Measurements from ENCODE around the gene SLC27A3.
"Not testable (repeated sequence)": the region's sequence is repeated elsewhere in the genome, so short reads cannot be mapped to it uniquely, and the experiment has no call there.

SLC27A3 gene

DNA sequence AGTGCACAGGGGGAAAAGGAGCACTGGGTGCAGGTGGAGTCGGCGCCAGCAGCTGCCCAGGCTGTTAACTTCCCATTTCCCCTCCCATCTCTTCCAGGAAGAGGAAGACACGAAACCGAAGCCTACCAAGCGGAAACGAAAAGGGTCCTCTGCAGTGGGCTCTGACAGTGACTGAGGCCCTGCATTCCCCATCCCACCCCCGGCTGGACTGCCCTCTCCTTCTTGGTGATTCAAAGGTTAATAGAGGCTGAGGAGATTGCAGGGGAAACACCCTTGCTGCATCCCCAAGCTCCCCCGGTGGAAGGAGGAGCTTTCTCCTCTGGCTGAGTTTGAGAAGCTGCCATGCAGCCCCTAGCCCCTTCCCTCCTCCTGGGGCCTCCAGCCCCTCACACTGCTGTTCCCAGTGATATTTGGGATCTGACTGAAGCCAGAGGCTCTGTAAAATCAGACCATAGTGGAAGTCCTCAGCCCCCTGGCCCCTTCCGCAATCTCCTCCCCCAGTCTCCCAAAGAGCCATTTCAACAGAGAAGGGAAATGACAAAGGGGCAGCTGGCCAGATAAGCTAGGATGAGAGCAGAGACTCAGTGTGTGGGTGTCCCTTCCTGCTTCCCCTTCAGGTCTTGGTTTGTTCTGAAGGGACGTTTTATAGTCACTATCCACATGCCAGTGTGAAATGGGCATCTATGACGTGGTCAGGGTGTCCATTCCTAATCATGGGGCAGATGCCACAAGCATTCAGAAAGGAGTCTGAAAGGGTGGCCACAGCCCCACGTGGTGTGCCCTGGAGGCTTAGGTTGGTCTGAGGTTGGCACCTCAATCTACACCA is 1.9 kb upstream of the SLC27A3 start:
- Mint-ChIP-seq H3K27ac (peak overlapping the region; percentile 85), H3K4me1 (peaks cover 52% of the 10 kb centered on the region), H3K4me3 (no peak overlapping the region), H3K27me3 (no peaks in the 10 kb centered on the region), H3K9me3 (no peaks in the 10 kb centered on the region), H3K36me3 (peaks cover 41% of the 10 kb centered on the region)
- ATAC-seq: no peak

DNA sequence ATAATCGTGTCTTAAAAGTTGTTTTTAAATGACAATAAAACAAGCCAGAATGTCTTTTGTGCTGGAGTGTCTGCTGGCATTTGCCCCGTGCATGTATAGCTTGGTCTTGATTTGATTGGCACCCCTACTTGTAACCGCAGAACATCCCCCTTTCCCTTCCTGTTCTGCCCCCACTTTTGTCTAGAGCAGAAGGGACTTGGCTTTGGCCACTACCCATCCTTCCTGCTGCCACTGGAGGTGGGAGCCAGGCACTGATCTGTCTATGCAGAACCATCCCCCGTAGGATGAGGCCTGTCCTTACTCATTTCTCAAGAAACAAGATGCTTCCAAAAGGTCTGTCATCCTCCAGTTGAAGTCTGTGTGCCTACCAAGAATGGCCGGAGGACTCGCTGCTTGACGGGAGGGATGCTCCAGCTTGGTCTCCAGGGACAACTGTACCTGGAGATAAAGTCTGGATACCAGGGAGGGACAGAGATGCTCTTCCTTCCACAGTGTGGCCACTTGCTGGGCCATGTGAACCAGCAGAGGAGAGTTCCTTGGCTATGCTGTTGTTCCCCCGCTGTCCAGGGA is 1.1 kb upstream of the SLC27A3 start:
- Mint-ChIP-seq H3K4me3 (no peak overlapping the region), H3K36me3 (peaks cover 32% of the 10 kb centered on the region), H3K27ac (peak overlapping the region; percentile 85), H3K9me3 (no peaks in the 10 kb centered on the region), H3K4me1 (peaks cover 52% of the 10 kb centered on the region), H3K27me3 (no peaks in the 10 kb centered on the region)
- no peak for ATAC-seq

DNA sequence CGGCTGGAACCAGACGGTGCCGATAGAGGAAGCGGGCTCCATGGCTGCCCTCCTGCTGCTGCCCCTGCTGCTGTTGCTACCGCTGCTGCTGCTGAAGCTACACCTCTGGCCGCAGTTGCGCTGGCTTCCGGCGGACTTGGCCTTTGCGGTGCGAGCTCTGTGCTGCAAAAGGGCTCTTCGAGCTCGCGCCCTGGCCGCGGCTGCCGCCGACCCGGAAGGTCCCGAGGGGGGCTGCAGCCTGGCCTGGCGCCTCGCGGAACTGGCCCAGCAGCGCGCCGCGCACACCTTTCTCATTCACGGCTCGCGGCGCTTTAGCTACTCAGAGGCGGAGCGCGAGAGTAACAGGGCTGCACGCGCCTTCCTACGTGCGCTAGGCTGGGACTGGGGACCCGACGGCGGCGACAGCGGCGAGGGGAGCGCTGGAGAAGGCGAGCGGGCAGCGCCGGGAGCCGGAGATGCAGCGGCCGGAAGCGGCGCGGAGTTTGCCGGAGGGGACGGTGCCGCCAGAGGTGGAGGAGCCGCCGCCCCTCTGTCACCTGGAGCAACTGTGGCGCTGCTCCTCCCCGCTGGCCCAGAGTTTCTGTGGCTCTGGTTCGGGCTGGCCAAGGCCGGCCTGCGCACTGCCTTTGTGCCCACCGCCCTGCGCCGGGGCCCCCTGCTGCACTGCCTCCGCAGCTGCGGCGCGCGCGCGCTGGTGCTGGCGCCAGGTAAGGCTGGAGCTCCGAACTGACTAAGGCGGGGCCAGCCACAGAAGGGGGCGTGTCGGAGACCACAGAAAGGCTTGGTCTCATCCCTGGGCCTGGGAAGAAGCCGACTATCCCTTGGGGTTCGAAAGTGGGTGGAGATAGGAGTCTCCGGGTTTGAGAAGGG is 486 bp downstream of the SLC27A3 start:
- H3K9me3 Mint-ChIP-seq: no peaks in the 10 kb centered on the region
- peak overlapping the region; percentile 82 for H3K4me3 Mint-ChIP-seq
- peaks cover 40% of the 10 kb centered on the region for H3K4me1 Mint-ChIP-seq

DNA sequence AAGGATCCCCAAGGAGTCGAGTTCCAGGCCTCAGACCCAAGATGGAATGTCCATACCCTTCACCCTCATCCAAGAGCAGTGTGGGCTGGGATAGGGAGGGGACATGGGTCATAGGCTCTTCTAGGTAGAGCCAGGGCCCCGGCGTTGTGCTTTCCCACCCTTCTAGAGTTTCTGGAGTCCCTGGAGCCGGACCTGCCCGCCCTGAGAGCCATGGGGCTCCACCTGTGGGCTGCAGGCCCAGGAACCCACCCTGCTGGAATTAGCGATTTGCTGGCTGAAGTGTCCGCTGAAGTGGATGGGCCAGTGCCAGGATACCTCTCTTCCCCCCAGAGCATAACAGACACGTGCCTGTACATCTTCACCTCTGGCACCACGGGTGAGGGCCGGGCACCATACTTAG is 1.1 kb downstream of the SLC27A3 start:
- peaks cover 18% of the 10 kb centered on the region for H3K36me3 Mint-ChIP-seq
- H3K9me3 Mint-ChIP-seq: no peaks in the 10 kb centered on the region
- no peaks in the 10 kb centered on the region for H3K27me3 Mint-ChIP-seq
- peaks cover 37% of the 10 kb centered on the region for H3K4me1 Mint-ChIP-seq
- H3K27ac Mint-ChIP-seq: no peak overlapping the region
- no peak for ATAC-seq
- peak overlapping the region; percentile 82 for H3K4me3 Mint-ChIP-seq

More for the DNA sequence above, 486 bp downstream of the SLC27A3 start:
- peak; percentile 79 for ATAC-seq
- Mint-ChIP-seq H3K27ac (peak overlapping the region; percentile 85), H3K36me3 (peaks cover 24% of the 10 kb centered on the region), H3K27me3 (no peaks in the 10 kb centered on the region)

DNA sequence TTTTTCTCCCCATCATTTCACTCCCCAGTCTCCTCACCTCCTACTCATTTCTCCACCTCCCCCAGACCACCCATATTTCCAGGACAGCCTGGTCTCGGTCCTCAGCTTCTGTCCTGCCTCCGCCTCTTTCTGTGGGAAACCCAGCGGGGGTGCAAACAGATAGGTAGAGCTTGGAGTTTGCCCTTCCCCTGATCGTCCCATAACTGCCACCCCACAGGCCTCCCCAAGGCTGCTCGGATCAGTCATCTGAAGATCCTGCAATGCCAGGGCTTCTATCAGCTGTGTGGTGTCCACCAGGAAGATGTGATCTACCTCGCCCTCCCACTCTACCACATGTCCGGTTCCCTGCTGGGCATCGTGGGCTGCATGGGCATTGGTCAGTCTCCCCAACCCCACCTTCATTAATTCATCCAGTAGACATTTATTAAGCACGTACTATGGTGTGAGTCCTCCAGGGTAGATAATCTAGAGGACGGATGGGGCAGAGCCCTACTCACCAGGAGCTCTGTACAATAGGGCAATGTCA is 1.7 kb downstream of the SLC27A3 start:
- H3K9me3 Mint-ChIP-seq: no peaks in the 10 kb centered on the region
- no peak overlapping the region for H3K27ac Mint-ChIP-seq
- peak overlapping the region; percentile 28 for H3K4me3 Mint-ChIP-seq
- H3K36me3 Mint-ChIP-seq: peaks cover 17% of the 10 kb centered on the region
- H3K4me1 Mint-ChIP-seq: peaks cover 37% of the 10 kb centered on the region
- ATAC-seq: no peak
- no peaks in the 10 kb centered on the region for H3K27me3 Mint-ChIP-seq

DNA sequence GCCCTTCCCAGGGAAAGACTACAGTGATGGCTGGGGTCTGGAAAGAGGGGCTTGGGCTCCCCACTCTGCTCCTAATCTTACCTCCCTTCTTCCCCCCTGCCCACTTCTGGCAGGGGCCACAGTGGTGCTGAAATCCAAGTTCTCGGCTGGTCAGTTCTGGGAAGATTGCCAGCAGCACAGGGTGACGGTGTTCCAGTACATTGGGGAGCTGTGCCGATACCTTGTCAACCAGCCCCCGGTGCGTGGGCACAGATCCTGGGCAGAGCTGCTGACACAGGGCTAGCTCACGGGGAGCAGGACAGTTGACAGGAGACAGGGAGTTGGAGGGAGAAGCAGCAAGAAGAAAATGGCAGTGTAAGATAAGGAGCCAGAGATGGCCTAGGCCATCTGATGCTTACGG is 2.4 kb downstream of the SLC27A3 start:
- Mint-ChIP-seq H3K27me3 (no peaks in the 10 kb centered on the region), H3K9me3 (no peaks in the 10 kb centered on the region), H3K36me3 (peaks cover 17% of the 10 kb centered on the region), H3K4me1 (peaks cover 37% of the 10 kb centered on the region), H3K4me3 (no peak overlapping the region), H3K27ac (no peak overlapping the region)
- ATAC-seq: no peak

DNA sequence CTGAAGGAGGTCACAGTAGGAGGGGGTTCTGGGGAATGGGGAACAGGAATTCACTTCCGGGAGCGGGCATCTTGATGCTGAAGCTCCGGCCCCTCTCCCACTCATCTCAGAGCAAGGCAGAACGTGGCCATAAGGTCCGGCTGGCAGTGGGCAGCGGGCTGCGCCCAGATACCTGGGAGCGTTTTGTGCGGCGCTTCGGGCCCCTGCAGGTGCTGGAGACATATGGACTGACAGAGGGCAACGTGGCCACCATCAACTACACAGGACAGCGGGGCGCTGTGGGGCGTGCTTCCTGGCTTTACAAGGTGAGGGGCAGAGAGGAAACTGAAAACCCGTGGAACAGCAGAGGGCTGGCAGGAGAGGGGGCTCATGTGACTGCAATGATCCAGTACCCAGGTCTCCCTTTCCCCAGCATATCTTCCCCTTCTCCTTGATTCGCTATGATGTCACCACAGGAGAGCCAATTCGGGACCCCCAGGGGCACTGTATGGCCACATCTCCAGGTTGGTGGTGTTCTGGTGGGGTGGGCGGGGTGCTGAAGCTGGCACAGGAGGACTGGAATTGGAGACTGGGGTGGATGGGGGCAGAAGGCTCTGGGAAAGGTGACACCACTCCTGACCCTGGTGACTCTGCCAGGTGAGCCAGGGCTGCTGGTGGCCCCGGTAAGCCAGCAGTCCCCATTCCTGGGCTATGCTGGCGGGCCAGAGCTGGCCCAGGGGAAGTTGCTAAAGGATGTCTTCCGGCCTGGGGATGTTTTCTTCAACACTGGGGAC is 3.0 kb downstream of the SLC27A3 start:
- Mint-ChIP-seq H3K36me3 (peaks cover 17% of the 10 kb centered on the region), H3K27me3 (no peaks in the 10 kb centered on the region), H3K9me3 (no peaks in the 10 kb centered on the region), H3K4me3 (no peak overlapping the region), H3K4me1 (peaks cover 42% of the 10 kb centered on the region), H3K27ac (no peak overlapping the region)
- no peak for ATAC-seq

DNA sequence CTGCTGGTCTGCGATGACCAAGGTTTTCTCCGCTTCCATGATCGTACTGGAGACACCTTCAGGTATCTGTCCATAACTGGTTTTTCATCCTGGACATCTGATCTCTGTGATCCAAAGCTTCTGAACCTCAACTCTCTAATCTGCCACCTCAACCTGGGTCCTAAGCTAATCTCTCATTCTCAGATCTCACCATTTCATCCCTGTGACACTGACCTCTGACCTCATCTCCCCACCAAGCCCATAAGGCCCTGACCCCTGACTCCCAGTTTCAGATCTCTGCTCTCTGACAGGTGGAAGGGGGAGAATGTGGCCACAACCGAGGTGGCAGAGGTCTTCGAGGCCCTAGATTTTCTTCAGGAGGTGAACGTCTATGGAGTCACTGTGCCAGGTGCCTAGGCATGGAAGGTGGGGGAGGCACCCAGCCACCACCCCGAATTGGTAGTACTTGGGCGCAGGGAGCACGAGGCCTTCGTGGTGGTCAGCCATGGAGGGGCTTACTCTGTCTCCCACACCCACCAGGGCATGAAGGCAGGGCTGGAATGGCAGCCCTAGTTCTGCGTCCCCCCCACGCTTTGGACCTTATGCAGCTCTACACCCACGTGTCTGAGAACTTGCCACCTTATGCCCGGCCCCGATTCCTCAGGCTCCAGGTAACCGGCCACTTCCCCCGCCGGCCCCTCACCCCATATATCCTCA is 3.8 kb downstream of the SLC27A3 start:
- Mint-ChIP-seq H3K27me3 (no peaks in the 10 kb centered on the region), H3K9me3 (no peaks in the 10 kb centered on the region), H3K4me1 (peaks cover 35% of the 10 kb centered on the region), H3K36me3 (peaks cover 9% of the 10 kb centered on the region), H3K27ac (no peak overlapping the region), H3K4me3 (no peak overlapping the region)
- no peak for ATAC-seq

DNA sequence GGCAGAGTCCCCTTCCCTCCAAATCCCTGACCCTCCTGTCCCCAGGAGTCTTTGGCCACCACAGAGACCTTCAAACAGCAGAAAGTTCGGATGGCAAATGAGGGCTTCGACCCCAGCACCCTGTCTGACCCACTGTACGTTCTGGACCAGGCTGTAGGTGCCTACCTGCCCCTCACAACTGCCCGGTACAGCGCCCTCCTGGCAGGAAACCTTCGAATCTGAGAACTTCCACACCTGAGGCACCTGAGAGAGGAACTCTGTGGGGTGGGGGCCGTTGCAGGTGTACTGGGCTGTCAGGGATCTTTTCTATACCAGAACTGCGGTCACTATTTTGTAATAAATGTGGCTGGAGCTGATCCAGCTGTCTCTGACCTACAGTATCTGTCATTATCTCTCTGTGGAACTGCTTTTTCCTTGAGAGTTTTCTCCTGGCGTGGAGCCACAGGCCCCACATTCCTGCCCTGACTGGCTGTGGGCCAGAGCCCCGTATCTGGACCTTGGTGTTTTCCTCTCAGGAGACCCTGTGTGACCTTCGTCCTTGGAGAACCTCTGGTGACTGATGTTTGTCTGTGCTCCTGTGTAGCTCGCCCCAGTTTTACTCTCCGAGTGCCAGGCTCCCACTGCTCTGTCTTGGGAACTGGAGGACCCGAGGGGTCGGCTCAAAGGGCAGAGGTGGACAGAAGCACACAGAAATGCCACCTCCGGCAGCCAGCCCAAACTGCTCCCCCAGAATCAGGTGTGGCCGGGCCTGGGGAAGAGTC is 4.8 kb downstream of the SLC27A3 start:
- no peak overlapping the region for H3K27ac Mint-ChIP-seq
- H3K4me3 Mint-ChIP-seq: no peak overlapping the region
- no peaks in the 10 kb centered on the region for H3K27me3 Mint-ChIP-seq
- H3K36me3 Mint-ChIP-seq: peaks cover 6% of the 10 kb centered on the region
- H3K9me3 Mint-ChIP-seq: no peaks in the 10 kb centered on the region
- no peak for ATAC-seq
- peaks cover 27% of the 10 kb centered on the region for H3K4me1 Mint-ChIP-seq

DNA sequence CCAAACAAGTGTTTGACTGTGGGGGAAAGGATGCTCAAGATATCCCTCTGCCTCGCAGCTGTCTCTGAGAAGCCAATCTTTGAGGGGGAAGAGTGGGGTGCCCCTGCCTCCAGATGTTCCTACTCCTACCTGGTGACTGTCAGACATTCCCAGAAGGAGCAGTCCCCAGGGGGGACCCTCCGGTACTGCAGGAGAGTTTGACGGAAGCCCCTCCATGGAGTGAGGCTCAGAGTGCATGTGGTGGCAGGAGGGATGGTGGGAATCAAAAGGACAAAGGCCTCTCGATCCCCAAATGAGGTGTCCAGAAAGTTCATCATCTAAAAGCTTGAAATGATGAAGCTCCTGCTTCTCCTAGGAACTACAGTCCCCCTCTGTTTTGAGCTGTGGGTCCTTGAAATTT is 5.3 kb downstream of the SLC27A3 start:
- H3K27me3 Mint-ChIP-seq: no peaks in the 10 kb centered on the region
- peaks cover 6% of the 10 kb centered on the region for H3K36me3 Mint-ChIP-seq
- no peak overlapping the region for H3K4me3 Mint-ChIP-seq
- no peak overlapping the region for H3K27ac Mint-ChIP-seq
- H3K4me1 Mint-ChIP-seq: peaks cover 31% of the 10 kb centered on the region
- ATAC-seq: no peak
- H3K9me3 Mint-ChIP-seq: no peaks in the 10 kb centered on the region

DNA sequence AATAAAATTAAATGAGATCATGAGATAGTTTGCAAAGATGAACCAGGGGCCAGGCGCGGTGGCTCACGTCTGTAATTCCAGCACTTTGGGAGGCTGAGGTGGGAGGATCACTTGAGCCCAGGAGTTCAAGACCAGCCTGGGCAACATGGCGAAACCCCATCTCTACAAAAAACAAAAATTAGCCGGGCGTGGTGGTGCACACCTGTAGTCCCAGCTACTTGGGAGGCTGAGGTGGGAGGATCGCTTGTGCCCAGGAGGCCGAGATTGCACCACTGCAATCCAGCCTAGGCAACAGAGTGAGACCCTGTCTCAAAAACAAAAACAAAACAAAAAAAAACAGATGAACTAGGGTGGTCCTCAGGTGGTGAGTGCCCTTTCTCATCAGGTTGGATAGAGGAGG is 7.4 kb downstream of the SLC27A3 start:
- peak overlapping the region; percentile 97 for H3K4me3 Mint-ChIP-seq
- H3K4me1 Mint-ChIP-seq: peaks cover 19% of the 10 kb centered on the region
- H3K36me3 Mint-ChIP-seq, ATAC-seq, H3K9me3 Mint-ChIP-seq, H3K27me3 Mint-ChIP-seq: not testable (repeated sequence)
- peak overlapping the region; percentile 95 for H3K27ac Mint-ChIP-seq

DNA sequence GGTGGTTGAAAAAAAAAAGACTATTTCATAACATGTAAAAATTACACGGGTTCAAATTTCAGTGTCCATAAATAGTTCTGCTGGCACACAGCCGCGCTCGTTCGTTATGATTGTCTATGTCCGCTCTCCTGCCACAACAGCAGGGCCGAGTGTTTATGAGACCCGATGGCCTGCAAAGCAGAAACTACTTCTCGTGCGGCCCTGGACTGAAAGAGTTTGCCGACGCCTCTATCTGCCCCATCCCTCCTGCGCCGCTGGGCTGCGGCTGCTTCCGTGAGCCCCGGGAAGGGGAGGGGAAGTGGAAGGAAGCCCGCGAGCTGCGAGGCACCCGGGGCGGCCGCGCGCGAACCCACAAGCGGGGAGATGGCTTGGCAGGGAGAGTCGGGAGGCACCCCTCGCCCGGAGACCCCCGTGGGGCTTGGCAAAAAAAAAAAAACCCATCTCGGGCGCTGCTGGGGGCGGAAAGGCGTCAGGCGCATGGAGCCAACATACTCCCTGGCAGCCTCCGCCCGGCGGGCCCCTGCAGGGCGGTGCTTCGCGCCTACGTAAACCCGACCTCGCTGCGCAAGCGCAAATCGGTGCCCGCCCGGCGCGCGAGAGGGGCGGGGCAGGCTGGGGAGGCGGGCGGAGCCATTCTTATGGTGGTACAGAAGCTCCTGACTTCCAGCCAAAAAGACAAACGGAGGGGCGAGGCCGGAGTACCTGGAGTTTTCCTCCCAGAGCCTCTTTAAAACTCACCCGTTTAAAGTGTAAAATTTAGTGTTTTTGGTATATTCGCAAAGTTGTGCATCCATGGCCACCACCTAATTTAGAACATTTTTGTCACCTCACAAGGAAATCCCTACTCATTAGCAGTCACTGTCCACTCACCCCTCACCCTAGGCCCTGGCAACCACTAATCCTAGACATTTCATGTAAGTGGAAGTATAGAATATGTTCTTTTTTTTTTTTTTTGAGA is 8.3 kb downstream of the SLC27A3 start:
- Mint-ChIP-seq H3K27ac (peak overlapping the region; percentile 95), H3K4me1 (peaks cover 25% of the 10 kb centered on the region), H3K36me3 (peaks cover 6% of the 10 kb centered on the region), H3K27me3 (no peaks in the 10 kb centered on the region), H3K9me3 (no peaks in the 10 kb centered on the region), H3K4me3 (peak overlapping the region; percentile 97)
- peak; percentile 97 for ATAC-seq
